Activated CD8-positive, alpha-beta memory T cell treated with anti-CD3 and anti-CD28 coated beads for 36 hours (primary cell): Measurements from ENCODE around the gene AGMO. TPM values are rescaled to one million over a fixed set of nuclear protein-coding genes. Genes with fewer than 3 reads are reported as not detected.

ENCODE experiments used
- CTCF ChIA-PET: fragments of 350-600 bp; sonication (Branson Sonifier 250); formaldehyde crosslinking; loops from one replicate; lab custom pipeline; 2021; ENCODE audit warnings: antibody characterized with exemption; lab: Charles Lee
- POLR2A ChIA-PET: fragments of 350-600 bp; sonication (Branson Sonifier 250); formaldehyde crosslinking; loops from one replicate; lab custom pipeline; 2021; ENCODE audit warnings: antibody characterized with exemption; lab: Charles Lee
- total RNA-seq, 2 experiments: library from RNA; stranded (reverse); gene quantifications; one replicate each; pipeline ENCODE4 v1.2.3, GENCODE V29; 2021

Gene AGMO
- total RNA-seq: not detected

- POLR2A ChIA-PET: no interaction called here
- CTCF ChIA-PET: no interaction called here
Observed at GRCh38 chr7:15561835-15562234, at the start of gene AGMO. AGMO (minus strand) TSS chr7:15562015.

GRCh38 chr7:15610503-15610902 lies 48.7 kb upstream of the AGMO start:
- CTCF ChIA-PET: no interaction called here
- POLR2A ChIA-PET: no interaction called here

GRCh38 chr7:15609287-15609686 lies 47.5 kb upstream of the AGMO start:
- ChIA-PET POLR2A (no interaction called here), CTCF (no interaction called here)

GRCh38 chr7:15607529-15608210 lies 45.9 kb upstream of the AGMO start:
- POLR2A ChIA-PET: no interaction called here
- CTCF ChIA-PET: no interaction called here

- CTCF ChIA-PET: no interaction called here
- POLR2A ChIA-PET: no interaction called here
Observed at GRCh38 chr7:15606561-15606960, 44.7 kb upstream of the AGMO start.

GRCh38 chr7:15604166-15604565 lies 42.4 kb upstream of the AGMO start:
- ChIA-PET CTCF (no interaction called here), POLR2A (no interaction called here)

- ChIA-PET CTCF (no interaction called here), POLR2A (no interaction called here)
Observed at GRCh38 chr7:15603124-15603523, 41.3 kb upstream of the AGMO start.

GRCh38 chr7:15602236-15602635 lies 40.4 kb upstream of the AGMO start:
- CTCF ChIA-PET: no interaction called here
- POLR2A ChIA-PET: no interaction called here

GRCh38 chr7:15601175-15601574 lies 39.4 kb upstream of the AGMO start:
- CTCF ChIA-PET: no interaction called here

GRCh38 chr7:15600298-15600697 lies 38.5 kb upstream of the AGMO start:
- ChIA-PET POLR2A (no interaction called here), CTCF (no interaction called here)

More at GRCh38 chr7:15601175-15601574, 39.4 kb upstream of the AGMO start:
- POLR2A ChIA-PET: no interaction called here

- POLR2A ChIA-PET: no interaction called here
- CTCF ChIA-PET: no interaction called here
Observed at GRCh38 chr7:15594461-15594860, 32.6 kb upstream of the AGMO start.

- POLR2A ChIA-PET: no interaction called here
- CTCF ChIA-PET: no interaction called here
Observed at GRCh38 chr7:15593382-15593781, 31.6 kb upstream of the AGMO start.

- ChIA-PET POLR2A (no interaction called here), CTCF (no interaction called here)
Observed at GRCh38 chr7:15586266-15586665, 24.5 kb upstream of the AGMO start.

GRCh38 chr7:15584575-15584974 lies 22.8 kb upstream of the AGMO start:
- POLR2A ChIA-PET: no interaction called here
- CTCF ChIA-PET: no interaction called here

GRCh38 chr7:15582773-15583172 lies 21.0 kb upstream of the AGMO start:
- CTCF ChIA-PET: no interaction called here
- POLR2A ChIA-PET: no interaction called here

GRCh38 chr7:15581352-15581951 lies 19.6 kb upstream of the AGMO start:
- ChIA-PET CTCF (no interaction called here), POLR2A (no interaction called here)

GRCh38 chr7:15580604-15581351 lies 19.0 kb upstream of the AGMO start:
- ChIA-PET CTCF (no interaction called here), POLR2A (no interaction called here)

- CTCF ChIA-PET: no interaction called here
- POLR2A ChIA-PET: no interaction called here
Observed at GRCh38 chr7:15577600-15577999, 15.8 kb upstream of the AGMO start.

GRCh38 chr7:15571301-15571878 lies 9.6 kb upstream of the AGMO start:
- ChIA-PET CTCF (no interaction called here), POLR2A (no interaction called here)

GRCh38 chr7:15567652-15568051 lies 5.8 kb upstream of the AGMO start:
- CTCF ChIA-PET: no interaction called here

GRCh38 chr7:15567036-15567435 lies 5.2 kb upstream of the AGMO start:
- CTCF ChIA-PET: no interaction called here
- POLR2A ChIA-PET: no interaction called here

More at GRCh38 chr7:15567652-15568051, 5.8 kb upstream of the AGMO start:
- POLR2A ChIA-PET: no interaction called here
